IMR-90 (cell line): Measurements from ENCODE around the gene DCAF6. TPM values are rescaled to one million over a fixed set of nuclear protein-coding genes. Genes with fewer than 3 reads are reported as not detected.

Experiments used
- ATAC-seq: fragments of 200-7000 bp; cut with Tn5 transposase; 2 replicates; pipeline ENCODE4 v1.9.1; 2020; ENCODE audit warnings: low read depth, mild to moderate bottlenecking, moderate library complexity
- BruUV-seq: library from RNA; stranded (reverse); fragments of 400-500 nt; replicated peaks from 2 replicates; lab custom pipeline; 2021; lab: Mats Ljungman, UMichigan
- CTCF ChIA-PET: fragments of 300-600 bp; formaldehyde crosslinking; extraction: SDS; loops from one replicate; lab custom pipeline; 2021; ENCODE audit warnings: antibody characterized with exemption; lab: Yijun Ruan, JAX
- POLR2A ChIA-PET: fragments of 300-600 bp; sonication (Branson Sonifier 250); formaldehyde crosslinking; loops from one replicate; lab custom pipeline; 2022; ENCODE audit warnings: antibody characterized with exemption; ENCODE audit not compliant: unreplicated experiment; lab: Charles Lee
- DNase-seq: peaks from one replicate; pipeline ENCODE4 v3.0.0; 2013
- H2AFZ ChIP-seq: replicated peaks from 2 replicates; pipeline ENCODE3; 2013; ENCODE audit warnings: low read length, mild to moderate bottlenecking; ENCODE audit not compliant: poor library complexity
- H2AK5ac ChIP-seq: 2 replicates; pipeline ENCODE4 v1.6.1; 2013; ENCODE audit warnings: low read depth, low read length, inconsistent platforms
- H2AK9ac ChIP-seq: replicated peaks from 2 replicates; pipeline ENCODE3; 2013; ENCODE audit warnings: mild to moderate bottlenecking, low read depth, low read length, moderate library complexity; ENCODE audit not compliant: poor library complexity
- H2BK120ac ChIP-seq: 2 replicates; pipeline ENCODE4 v1.6.1; 2013; ENCODE audit warnings: low read depth, low read length, inconsistent platforms
- H2BK15ac ChIP-seq: 3 replicates; pipeline ENCODE4 v1.6.1; 2013; ENCODE audit warnings: low read depth, low read length, inconsistent platforms
- H2BK20ac ChIP-seq: 2 replicates; pipeline ENCODE4 v1.6.1; 2013; ENCODE audit warnings: low read depth, mild to moderate bottlenecking, inconsistent platforms, low read length, moderate library complexity
- H2BK5ac ChIP-seq: 2 replicates; pipeline ENCODE4 v1.6.1; 2013; ENCODE audit warnings: mild to moderate bottlenecking, low read depth, low read length, inconsistent platforms; ENCODE audit not compliant: poor library complexity, severe bottlenecking
- H3K14ac ChIP-seq: replicated peaks from 2 replicates; pipeline ENCODE4 v1.6.1; 2013; ENCODE audit warnings: low read depth, low read length, inconsistent platforms
- H3K18ac ChIP-seq: 2 replicates; pipeline ENCODE4 v1.6.1; 2013; ENCODE audit warnings: low read depth, low read length, control low read depth
- H3K23ac ChIP-seq: 2 replicates; pipeline ENCODE4 v1.6.1; 2013; ENCODE audit warnings: low read depth, low read length, inconsistent platforms
- H3K27ac ChIP-seq: 2 replicates; pipeline ENCODE4 v1.5.1; 2013; ENCODE audit warnings: mild to moderate bottlenecking, control low read depth, low read length; ENCODE audit not compliant: insufficient read depth
- H3K27me3 ChIP-seq: 2 replicates; pipeline ENCODE4 v1.6.1; 2013; ENCODE audit warnings: low read length; ENCODE audit not compliant: control insufficient read depth, insufficient read depth
- H3K36me3 ChIP-seq: 2 replicates; pipeline ENCODE4 v1.6.1; 2013; ENCODE audit warnings: low read length, mixed read lengths; ENCODE audit not compliant: control insufficient read depth, insufficient read depth
- H3K4ac ChIP-seq: 2 replicates; pipeline ENCODE4 v1.6.1; 2013; ENCODE audit warnings: low read depth, low read length, inconsistent platforms
- H3K4me1 ChIP-seq: 2 replicates; pipeline ENCODE4 v1.6.1; 2013; ENCODE audit warnings: low read length, mixed read lengths; ENCODE audit not compliant: control insufficient read depth, insufficient read depth
- H3K4me2 ChIP-seq: 2 replicates; pipeline ENCODE4 v1.6.1; 2013; ENCODE audit warnings: low read depth, mild to moderate bottlenecking, control low read depth, low read length, moderate library complexity
- H3K4me3 ChIP-seq: 2 replicates; pipeline ENCODE4 v1.5.1; 2013; ENCODE audit warnings: low read depth, mild to moderate bottlenecking, control low read depth, low read length, moderate library complexity; ENCODE audit not compliant: insufficient read depth
- H3K56ac ChIP-seq: 2 replicates; pipeline ENCODE4 v1.6.1; 2013; ENCODE audit warnings: low read length, inconsistent platforms; ENCODE audit not compliant: insufficient read depth; ENCODE audit errors: extremely low read depth
- H3K79me1 ChIP-seq, 2 experiments: 2 replicates each; pipeline ENCODE4 v1.6.1; 2013; ENCODE audit warnings: low read length in 2 of 2, inconsistent platforms in 1 of 2, low read depth in 1 of 2
- H3K9ac ChIP-seq: 2 replicates; pipeline ENCODE4 v1.6.1; 2013; ENCODE audit warnings: low read depth, low read length, control low read depth
- H3K9me1 ChIP-seq: 2 replicates; pipeline ENCODE4 v1.6.1; 2013; ENCODE audit warnings: low read length, inconsistent platforms; ENCODE audit not compliant: insufficient read depth
- H3K9me3 ChIP-seq: 2 replicates; pipeline ENCODE4 v1.6.1; 2013; ENCODE audit warnings: low read length; ENCODE audit not compliant: control insufficient read depth, insufficient read depth
- H4K20me1 ChIP-seq: 2 replicates; pipeline ENCODE4 v1.6.1; 2013; ENCODE audit warnings: low read length, inconsistent platforms; ENCODE audit not compliant: insufficient read depth
- H4K5ac ChIP-seq: 2 replicates; pipeline ENCODE4 v1.6.1; 2013; ENCODE audit warnings: mild to moderate bottlenecking, low read depth, low read length, control low read depth
- H4K8ac ChIP-seq, 2 experiments: 2 replicates each; pipeline ENCODE4 v1.6.1; 2013; ENCODE audit warnings: low read depth in 2 of 2, low read length in 2 of 2, control low read depth in 1 of 2, inconsistent platforms in 1 of 2
- H4K91ac ChIP-seq: 2 replicates; pipeline ENCODE4 v1.6.1; 2013; ENCODE audit warnings: low read depth, low read length, inconsistent platforms; ENCODE audit not compliant: insufficient read depth
- RCOR1 ChIP-seq: IDR thresholded peaks from 2 replicates; pipeline ENCODE4 v1.6.1; 2012; ENCODE audit warnings: mild to moderate bottlenecking, low read length, improper control_type of control experiment; ENCODE audit not compliant: insufficient replicate concordance
- WGBS, 2 experiments: methylation state at CpG; one replicate each; pipeline versions ENCODE4 v1.1.5 to v1.1.7; 2013; ENCODE audit warnings: missing lambda C conversion rate in 2 of 2; ENCODE audit not compliant: insufficient read length in 1 of 2; ENCODE audit errors: extremely low coverage in 2 of 2; 5-methylcytosine and 5-hydroxymethylcytosine counted together
- dilution Hi-C: fragments of 300-500 bp; cut with HindIII; formaldehyde crosslinking; loops from one replicate; pipeline ENCODE4 v1.14.3; 2018; ENCODE audit warnings: low sequenced_read_pairs; ENCODE audit not compliant: unreplicated experiment
- in situ Hi-C: fragments of 300-500 bp; cut with MboI; formaldehyde crosslinking; loops from 3 replicates; pipeline ENCODE4 v1.14.3; 2019; ENCODE audit warnings: low sequenced_read_pairs, inconsistent platforms, mixed read lengths
- intact Hi-C: fragments of 100-400 bp; cut with micrococcal nuclease; formaldehyde crosslinking; loops from 2 replicates; pipeline ENCODE4 v1.10.0; 2022
- polyA plus RNA-seq, 3 experiments: library from polyadenylated mRNA; depleted of rRNA; stranded (reverse); fragments of >200 nt; gene quantifications; 2 replicates each; pipeline ENCODE4 v1.2.3, GENCODE V29; 2012; ENCODE audit warnings: low replicate concordance in 1 of 3
- total RNA-seq: library from RNA; depleted of rRNA; stranded (reverse); fragments of >200 nt; gene quantifications from 2 replicates; pipeline ENCODE4 v1.2.3, GENCODE V29; 2012
- TF ChIP-seq, protein P1 (sequence below): conservative IDR thresholded peaks from 2 replicates; pipeline ENCODE4 v1.5.1; 2012; ENCODE audit warnings: mild to moderate bottlenecking, low read depth, low read length, improper control_type of control experiment

DCAF6 gene
- total and polyA plus RNA-seq, 2 of the 4 experiments (the other 2 are of a cell fraction): 60.4 to 88.7 TPM

GRCh38 chr1:167916766-167917511 is 19.5 kb upstream of the DCAF6 start:
- no TSS peak for BruUV-seq
- ChIA-PET CTCF (no interaction called here), POLR2A (no interaction called here)

More at GRCh38 chr1:167916766-167917511, 19.5 kb upstream of the DCAF6 start:
- Histone ChIP-seq H3K56ac (no peak overlapping the region), H3K36me3 (peaks cover 8% of the 10 kb centered on the region), H4K20me1 (no peaks in the 10 kb centered on the region), H3K79me1 (peaks cover 3 to 9% of the 10 kb centered on the region in 2 experiments), H3K4ac (no peak overlapping the region), H2BK15ac (no peak overlapping the region), H3K9me3 (no peaks in the 10 kb centered on the region), H4K91ac (no peak overlapping the region), H3K14ac (no peak overlapping the region), H3K9me1 (0 out of 2 replicates have a peak, but pooled peaks cover 3% of the 10 kb centered on the region), H3K18ac (no peak overlapping the region), H2BK5ac (no peak overlapping the region), H2AFZ (no peak overlapping the region), H3K23ac (no peak overlapping the region), H4K5ac (no peak overlapping the region), H2BK20ac (no peak overlapping the region), H3K27ac (no peak overlapping the region), H2AK9ac (no peak overlapping the region), H4K8ac (no peak overlapping the region), H2BK120ac (no peak overlapping the region), H3K9ac (no peak overlapping the region), H2AK5ac (no peak overlapping the region), H3K27me3 (no peaks in the 10 kb centered on the region), H3K4me3 (no peak overlapping the region), H3K4me1 (no peaks in the 10 kb centered on the region), H3K4me2 (no peak overlapping the region)
- intact Hi-C loops (no loop called here), in situ Hi-C loops (no loop called here), dilution Hi-C loops (no loop called here)
- DNase-seq: no peak
- no CpG with 5 or more reads among the region's 6 CpGs for WGBS, 2 experiments
- no peak for ATAC-seq
- TF ChIP-seq RCOR1: no peak
- TF ChIP-seq, protein P1, sequence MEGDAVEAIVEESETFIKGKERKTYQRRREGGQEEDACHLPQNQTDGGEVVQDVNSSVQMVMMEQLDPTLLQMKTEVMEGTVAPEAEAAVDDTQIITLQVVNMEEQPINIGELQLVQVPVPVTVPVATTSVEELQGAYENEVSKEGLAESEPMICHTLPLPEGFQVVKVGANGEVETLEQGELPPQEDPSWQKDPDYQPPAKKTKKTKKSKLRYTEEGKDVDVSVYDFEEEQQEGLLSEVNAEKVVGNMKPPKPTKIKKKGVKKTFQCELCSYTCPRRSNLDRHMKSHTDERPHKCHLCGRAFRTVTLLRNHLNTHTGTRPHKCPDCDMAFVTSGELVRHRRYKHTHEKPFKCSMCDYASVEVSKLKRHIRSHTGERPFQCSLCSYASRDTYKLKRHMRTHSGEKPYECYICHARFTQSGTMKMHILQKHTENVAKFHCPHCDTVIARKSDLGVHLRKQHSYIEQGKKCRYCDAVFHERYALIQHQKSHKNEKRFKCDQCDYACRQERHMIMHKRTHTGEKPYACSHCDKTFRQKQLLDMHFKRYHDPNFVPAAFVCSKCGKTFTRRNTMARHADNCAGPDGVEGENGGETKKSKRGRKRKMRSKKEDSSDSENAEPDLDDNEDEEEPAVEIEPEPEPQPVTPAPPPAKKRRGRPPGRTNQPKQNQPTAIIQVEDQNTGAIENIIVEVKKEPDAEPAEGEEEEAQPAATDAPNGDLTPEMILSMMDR: no peak
